Hepatocyte (in vitro differentiated cells): ENCODE data around the gene RELT.
"Not testable (repeated sequence)": the region's sequence is repeated elsewhere in the genome, so short reads cannot be mapped to it uniquely, and the experiment has no call there.

Source experiments
- EZH2 ChIP-seq: fragments of 200-600 bp; sonication (generic); IDR thresholded peaks from 2 replicates; pipeline ENCODE4 v1.6.1; 2016; ENCODE audit warnings: antibody characterized with exemption, mild to moderate bottlenecking, borderline replicate concordance
- EZH2phosphoT487 ChIP-seq: fragments of 200-600 bp; sonication (generic); IDR thresholded peaks from one replicate; pipeline ENCODE4 v1.6.1; 2018; ENCODE audit warnings: antibody characterized with exemption, mild to moderate bottlenecking, low read depth, moderate library complexity; ENCODE audit not compliant: unreplicated experiment, severe bottlenecking
- TF ChIP-seq, protein P1 (sequence below): fragments of 200-600 bp; sonication (generic); IDR thresholded peaks from 2 replicates; pipeline ENCODE4 v1.5.1; 2016; ENCODE audit warnings: antibody characterized with exemption, mild to moderate bottlenecking; ENCODE audit not compliant: poor library complexity

DNA sequence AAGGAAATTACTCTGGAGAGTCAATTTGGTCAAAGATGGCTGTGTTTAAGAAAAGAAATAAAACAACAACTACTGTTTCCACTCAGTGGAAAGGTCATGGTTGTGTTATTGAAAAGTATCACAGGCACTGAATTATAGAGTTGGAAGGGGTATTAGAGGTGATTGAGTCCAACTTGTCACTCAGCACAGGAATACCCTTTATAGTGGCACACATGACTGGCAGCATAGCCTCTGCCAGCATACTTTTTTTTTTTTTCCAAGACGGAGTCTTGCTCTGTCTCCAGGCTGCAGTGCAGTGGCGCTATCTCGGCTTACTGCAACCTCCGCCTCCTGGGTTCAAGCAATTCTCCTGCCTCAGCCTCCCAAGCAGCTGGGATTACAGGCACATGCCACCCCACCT is 60.7 kb downstream of the RELT start:
- TF ChIP-seq, protein P1, sequence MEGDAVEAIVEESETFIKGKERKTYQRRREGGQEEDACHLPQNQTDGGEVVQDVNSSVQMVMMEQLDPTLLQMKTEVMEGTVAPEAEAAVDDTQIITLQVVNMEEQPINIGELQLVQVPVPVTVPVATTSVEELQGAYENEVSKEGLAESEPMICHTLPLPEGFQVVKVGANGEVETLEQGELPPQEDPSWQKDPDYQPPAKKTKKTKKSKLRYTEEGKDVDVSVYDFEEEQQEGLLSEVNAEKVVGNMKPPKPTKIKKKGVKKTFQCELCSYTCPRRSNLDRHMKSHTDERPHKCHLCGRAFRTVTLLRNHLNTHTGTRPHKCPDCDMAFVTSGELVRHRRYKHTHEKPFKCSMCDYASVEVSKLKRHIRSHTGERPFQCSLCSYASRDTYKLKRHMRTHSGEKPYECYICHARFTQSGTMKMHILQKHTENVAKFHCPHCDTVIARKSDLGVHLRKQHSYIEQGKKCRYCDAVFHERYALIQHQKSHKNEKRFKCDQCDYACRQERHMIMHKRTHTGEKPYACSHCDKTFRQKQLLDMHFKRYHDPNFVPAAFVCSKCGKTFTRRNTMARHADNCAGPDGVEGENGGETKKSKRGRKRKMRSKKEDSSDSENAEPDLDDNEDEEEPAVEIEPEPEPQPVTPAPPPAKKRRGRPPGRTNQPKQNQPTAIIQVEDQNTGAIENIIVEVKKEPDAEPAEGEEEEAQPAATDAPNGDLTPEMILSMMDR, result not testable (repeated sequence)
- not testable (repeated sequence) for TF ChIP-seq EZH2phosphoT487, EZH2
